GM12801 (cell line): ENCODE results near the gene TXNDC17.

Source experiments
- CTCF ChIP-seq: IDR thresholded peaks from one replicate; pipeline ENCODE4 v1.5.1; 2011; ENCODE audit warnings: control low read depth; ENCODE audit not compliant: insufficient read length; ENCODE audit errors: extremely low read depth

Gene TXNDC17

GRCh38 chr17:6691546-6691945 is 50.7 kb downstream of the TXNDC17 start:
- TF ChIP-seq CTCF: no peak
